ENCODE results near the gene MGAT4C. TPM values are rescaled to one million over a fixed set of nuclear protein-coding genes. Genes with fewer than 3 reads are reported as not detected.

The MGAT4C gene
- total and polyA plus RNA-seq, 2 donors (not counting 3 experiments of a cell fraction or from before 2014, with no cell fraction given) = not detected

- intact Hi-C loops (cut with micrococcal nuclease) = no loop called here
- H4K20me1 ChIP-seq (replicated peaks; ENCODE audit: control insufficient read depth, extremely low read depth, insufficient read depth, low read length) = no peaks in the 10 kb centered on the region
- H3K4me3 ChIP-seq (replicated peaks in 1 of 3; ENCODE audit: insufficient read depth in 1 of 3, low read depth in 1 of 3, low read length in 3 of 3) = no peak overlapping the region
- no peaks in the 10 kb centered on the region for H3K27me3 ChIP-seq (ENCODE audit: control insufficient read depth in 2 of 2, insufficient read depth in 2 of 2, low read length in 2 of 2)
- H3K36me3 ChIP-seq (ENCODE audit: control insufficient read depth in 2 of 2, extremely low read depth in 1 of 2, insufficient read depth in 2 of 2, low read length in 2 of 2) = no peaks in the 10 kb centered on the region
- H3K9ac ChIP-seq (replicated peaks; ENCODE audit: extremely low read depth, insufficient read depth, low read length) = no peak overlapping the region
- H3K9me1 ChIP-seq (replicated peaks; ENCODE audit: control insufficient read depth, extremely low read depth, insufficient read depth, low read length) = no peaks in the 10 kb centered on the region
- H2AFZ ChIP-seq (ENCODE audit: low read depth, low read length) = no peak overlapping the region
- DNase-seq (ENCODE audit: low read depth, low spot score) = no peak
- no peak overlapping the region for H3K27ac ChIP-seq (ENCODE audit: insufficient read depth, low read depth, low read length)
- no peaks in the 10 kb centered on the region for H3K4me1 ChIP-seq (ENCODE audit: control insufficient read depth, extremely low read depth, insufficient read depth, low read length)
- FAIRE-seq = no peak
- CTCF ChIA-PET = no interaction called here
- no TSS peak for BruUV-seq (replicated peaks)
- no peaks in the 10 kb centered on the region for H3K9me3 ChIP-seq (replicated peaks; ENCODE audit: control insufficient read depth, insufficient read depth, low read length)
- no peaks in the 10 kb centered on the region for H3K79me2 ChIP-seq (ENCODE audit: control insufficient read depth, insufficient read depth, low read length)
- dilution Hi-C loops (cut with MboI; ENCODE audit: extremely low pct_ligation_motif_present, low sequenced_read_pairs) = no loop called here
- no peak overlapping the region for H3K4me2 ChIP-seq (ENCODE audit: insufficient read depth, low read length)
- POLR2A ChIA-PET = no interaction called here
- no peak for TF ChIP-seq POLR2A (IDR thresholded peaks at IDR 0.05; ENCODE audit: low read depth, low read length)
- TF ChIP-seq POLR2AphosphoS5 (IDR thresholded peaks at IDR 0.05; ENCODE audit: insufficient read depth, low read depth, low read length) = no peak
- TF ChIP-seq MYC (IDR thresholded peaks at IDR 0.05; ENCODE audit: low read depth, low read length) = no peak
- TF ChIP-seq FOS (IDR thresholded peaks at IDR 0.05; ENCODE audit: borderline replicate concordance, insufficient read depth, low read length) = no peak
- no peak for TF ChIP-seq EZH2 (IDR thresholded peaks at IDR 0.05; ENCODE audit: borderline replicate concordance, low read depth, low read length, severe bottlenecking)
- no peak for TF ChIP-seq MAX (IDR thresholded peaks at IDR 0.05; ENCODE audit: insufficient read depth, insufficient read length)
- no peak for TF ChIP-seq CTCF (IDR thresholded peaks at IDR 0.05; ENCODE audit: extremely low read depth in 1 of 2, insufficient read depth in 1 of 2, low read depth in 1 of 2, low read length in 2 of 2)
- no peak for TF ChIP-seq JUN (IDR thresholded peaks at IDR 0.05; ENCODE audit: borderline replicate concordance, insufficient read depth, insufficient read length, low read depth)
- no peak for TF ChIP-seq GATA2 (IDR thresholded peaks at IDR 0.05; ENCODE audit: insufficient read depth, insufficient read length, low read depth, low read length)
These were observed 68.0 kb downstream of the MGAT4C start for GRCh38 chr12:86188226-86188625.

Measured in endothelial cell of umbilical vein (primary cell).